Stimulated activated CD8-positive, alpha-beta memory T cell treated with anti-CD3 and anti-CD28 coated beads, Interleukin-7, amount 100 ng/mL, for 24 hours (primary cell): Measurements from ENCODE around the gene NUP153.
A peak's percentile ranks its signal among the peaks of the same experiment; 100 is the strongest.
"Not testable (repeated sequence)": the region's sequence is repeated elsewhere in the genome, so short reads cannot be mapped to it uniquely, and the experiment has no call there.

Experiments
- DNase-seq: peaks from one replicate; pipeline ENCODE4 v3.0.0-alpha.2; 2020; ENCODE audit warnings: low read depth

Gene NUP153

DNA sequence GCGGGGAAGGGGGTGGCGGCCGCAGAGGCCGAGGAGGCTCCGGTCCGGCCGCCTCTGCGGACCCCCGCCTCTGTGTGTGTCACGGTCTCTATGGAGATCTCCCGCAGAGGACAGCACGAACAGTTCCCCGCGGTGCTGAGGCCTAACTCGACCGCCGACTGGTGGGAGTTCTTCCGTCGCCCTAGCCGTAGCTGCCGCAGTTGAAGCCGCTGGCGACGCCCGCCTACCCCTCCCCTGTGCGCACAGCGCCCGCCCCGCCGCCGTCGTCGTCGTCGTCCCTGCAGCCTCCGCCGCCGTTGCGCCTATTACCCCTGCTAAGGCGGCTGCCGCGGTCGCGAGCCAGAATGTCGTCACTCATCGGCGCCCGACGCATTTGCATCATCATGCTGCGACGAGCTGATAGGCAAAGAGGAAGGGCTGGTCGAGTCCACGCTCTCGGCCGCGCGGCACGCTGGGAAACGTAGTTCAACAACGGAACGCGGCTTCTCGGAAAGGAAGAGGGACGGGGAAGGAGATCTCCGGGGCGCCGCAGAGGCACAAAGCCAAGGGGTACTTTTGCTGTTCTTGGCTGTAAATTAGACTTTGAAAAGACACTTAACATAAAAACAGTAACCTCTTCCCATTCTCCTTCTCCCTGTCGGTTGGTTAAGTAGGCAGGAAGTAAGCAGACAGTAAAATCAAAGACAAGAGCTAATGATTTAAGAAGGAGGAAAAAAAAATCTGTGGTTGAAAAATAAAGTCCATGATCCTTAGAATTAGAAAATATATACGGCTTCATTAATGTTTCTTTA lies at the start of gene NUP153:
Gene NUP153, minus strand, starts transcription at position 346 of the 791 bp plus-strand sequence. CDS start 538 bp downstream, outside the sequence.
- peak; percentile 100 for DNase-seq

DNA sequence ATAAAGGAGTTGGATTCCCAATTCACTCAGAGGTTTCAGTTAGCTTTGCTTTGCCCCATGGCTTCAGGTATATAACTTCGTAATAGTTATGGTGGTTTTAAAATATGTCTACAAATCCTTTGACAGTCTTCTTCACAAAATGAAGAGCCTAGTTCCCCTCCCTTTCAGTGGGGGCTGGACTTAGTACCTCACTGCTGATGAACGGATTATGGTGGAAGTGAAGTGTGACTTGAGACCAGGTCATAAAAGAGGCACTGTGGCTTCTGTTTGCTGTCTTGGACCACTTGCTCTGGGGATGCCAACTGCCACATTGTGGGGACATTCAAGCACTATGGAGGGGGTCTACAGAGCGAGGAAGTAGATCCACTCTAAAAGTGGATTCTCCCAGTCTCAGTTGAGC lies 47.5 kb upstream of the NUP153 start:
- no peak for DNase-seq

GRCh38 chr6:17745324-17745723 lies 38.6 kb upstream of the NUP153 start:
- not testable (repeated sequence) for DNase-seq

- DNase-seq: not testable (repeated sequence)
These were observed 38.1 kb upstream of the NUP153 start for GRCh38 chr6:17744757-17745308.

GRCh38 chr6:17744019-17744756 lies 37.5 kb upstream of the NUP153 start:
- DNase-seq: no peak

- DNase-seq: no peak
These were observed 34.8 kb upstream of the NUP153 start for GRCh38 chr6:17741507-17741906.

GRCh38 chr6:17740559-17741220 lies 34.0 kb upstream of the NUP153 start:
- no peak for DNase-seq

GRCh38 chr6:17737704-17738252 lies 31.1 kb upstream of the NUP153 start:
- DNase-seq: no peak

GRCh38 chr6:17735311-17735710 lies 28.6 kb upstream of the NUP153 start:
- not testable (repeated sequence) for DNase-seq

GRCh38 chr6:17730078-17730704 lies 23.5 kb upstream of the NUP153 start:
- no peak for DNase-seq

DNA sequence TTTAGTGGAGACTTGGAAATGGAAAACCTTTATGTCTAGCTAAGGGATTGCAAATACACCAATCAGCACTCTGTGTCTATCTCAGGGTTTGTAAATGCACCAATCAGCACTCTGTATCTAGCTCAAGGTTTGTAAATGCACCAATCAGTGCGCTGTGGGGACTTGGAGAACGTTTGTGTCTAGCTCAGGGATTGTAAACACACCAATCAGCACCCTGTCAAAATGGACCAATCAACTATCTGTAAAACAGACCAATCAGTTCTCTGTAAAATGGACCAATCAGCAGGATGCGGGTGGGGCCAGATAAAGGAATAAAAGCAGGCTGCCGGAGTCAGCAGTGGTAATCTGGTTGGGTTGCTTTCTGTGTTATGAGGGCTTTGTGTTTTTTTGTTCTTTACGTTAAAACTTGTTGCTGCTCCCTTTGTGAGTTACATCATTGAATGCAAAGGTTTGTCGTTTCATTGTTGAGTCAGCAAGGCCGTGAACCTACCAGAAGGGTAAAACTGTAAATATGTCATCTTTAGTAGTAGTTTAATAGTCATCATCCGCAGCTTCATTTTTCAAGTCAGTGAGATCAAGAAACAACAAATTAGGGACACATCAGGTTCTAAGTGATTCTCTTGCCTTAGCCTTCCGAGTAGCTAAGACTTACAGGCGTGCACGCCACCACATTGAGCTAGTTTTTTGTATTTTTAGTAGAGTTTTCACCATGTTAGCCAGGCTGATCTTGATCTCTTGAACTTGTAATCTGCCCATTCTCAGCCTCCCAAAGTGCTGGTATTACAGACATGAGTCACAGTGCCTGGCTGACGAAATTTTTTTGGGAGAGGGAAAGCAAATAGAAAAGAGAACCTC lies 22.7 kb upstream of the NUP153 start:
- no peak for DNase-seq

DNA sequence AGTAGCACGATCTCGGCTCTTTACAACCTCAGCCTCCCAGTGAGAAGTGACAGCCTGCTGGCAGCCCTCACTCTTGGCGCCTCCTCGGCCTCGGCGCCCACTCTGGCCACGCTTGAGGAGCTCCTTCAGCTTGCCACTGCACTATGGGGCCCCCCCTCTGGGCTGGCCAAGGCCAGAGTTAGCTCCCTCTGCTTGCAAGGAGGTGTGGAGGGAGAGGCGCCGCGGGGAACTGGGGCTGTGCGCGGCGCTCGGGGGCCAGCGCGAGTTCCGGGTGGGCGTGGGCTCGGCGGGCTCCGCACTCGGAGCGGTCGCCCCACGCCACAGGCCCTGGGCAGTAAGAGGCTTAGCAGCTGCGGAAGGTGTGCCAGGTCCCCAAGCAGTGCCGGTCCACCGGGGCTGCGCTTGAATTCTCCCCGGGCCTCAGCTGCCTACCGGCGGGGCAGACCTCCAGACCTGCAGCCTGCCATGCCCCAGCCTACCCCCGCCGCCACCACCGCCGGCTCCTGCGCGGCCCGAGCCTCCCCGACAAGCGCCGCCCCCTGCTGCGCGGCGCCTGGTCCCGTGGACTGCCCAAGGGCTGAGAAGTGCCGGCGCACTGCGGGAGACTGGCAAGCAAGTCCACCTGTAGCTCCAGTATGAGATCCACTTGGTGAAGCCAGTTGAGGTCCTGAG lies 22.0 kb upstream of the NUP153 start:
- no peak for DNase-seq

DNA sequence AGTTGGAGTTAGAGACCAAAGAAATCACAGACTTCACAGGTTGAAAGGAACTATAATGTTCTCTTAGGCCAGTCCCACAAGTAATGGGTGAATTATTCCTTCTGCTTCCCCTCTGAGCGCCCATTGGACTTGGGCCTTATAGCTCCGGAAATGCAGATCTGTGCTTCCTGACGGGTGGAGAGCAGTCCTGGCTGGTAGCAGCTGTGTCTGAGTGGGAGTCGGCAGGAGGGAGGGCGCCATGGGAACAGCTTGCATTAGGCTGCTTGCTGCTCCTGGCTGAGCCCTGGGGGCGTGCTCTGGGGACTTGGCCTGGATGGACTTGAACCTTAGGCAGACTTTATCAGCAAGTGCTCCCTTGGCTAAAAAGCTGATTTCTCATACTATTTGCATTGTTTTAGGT lies 18.4 kb upstream of the NUP153 start:
- no peak for DNase-seq

GRCh38 chr6:17724341-17724740 lies 17.6 kb upstream of the NUP153 start:
- no peak for DNase-seq

DNA sequence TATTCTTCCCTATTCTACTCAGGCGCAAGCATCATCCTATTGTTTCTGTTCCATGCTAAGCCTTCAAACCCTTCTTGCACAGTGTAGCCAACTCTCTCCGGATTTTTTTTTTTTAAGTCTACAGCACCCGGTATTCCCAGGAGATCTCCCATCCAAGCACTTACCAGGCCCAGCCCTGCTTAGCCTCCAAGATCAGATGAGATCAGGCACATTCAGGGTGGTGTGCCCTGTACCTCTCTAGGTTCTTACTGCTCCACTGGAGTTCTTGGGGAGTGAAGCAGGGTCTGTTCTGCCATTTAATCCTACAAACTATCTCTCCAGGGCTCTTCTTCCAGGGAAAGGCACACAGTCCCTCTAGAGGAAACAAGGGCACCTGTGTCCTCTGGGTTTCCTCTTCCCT lies 14.9 kb upstream of the NUP153 start:
- DNase-seq: no peak

DNA sequence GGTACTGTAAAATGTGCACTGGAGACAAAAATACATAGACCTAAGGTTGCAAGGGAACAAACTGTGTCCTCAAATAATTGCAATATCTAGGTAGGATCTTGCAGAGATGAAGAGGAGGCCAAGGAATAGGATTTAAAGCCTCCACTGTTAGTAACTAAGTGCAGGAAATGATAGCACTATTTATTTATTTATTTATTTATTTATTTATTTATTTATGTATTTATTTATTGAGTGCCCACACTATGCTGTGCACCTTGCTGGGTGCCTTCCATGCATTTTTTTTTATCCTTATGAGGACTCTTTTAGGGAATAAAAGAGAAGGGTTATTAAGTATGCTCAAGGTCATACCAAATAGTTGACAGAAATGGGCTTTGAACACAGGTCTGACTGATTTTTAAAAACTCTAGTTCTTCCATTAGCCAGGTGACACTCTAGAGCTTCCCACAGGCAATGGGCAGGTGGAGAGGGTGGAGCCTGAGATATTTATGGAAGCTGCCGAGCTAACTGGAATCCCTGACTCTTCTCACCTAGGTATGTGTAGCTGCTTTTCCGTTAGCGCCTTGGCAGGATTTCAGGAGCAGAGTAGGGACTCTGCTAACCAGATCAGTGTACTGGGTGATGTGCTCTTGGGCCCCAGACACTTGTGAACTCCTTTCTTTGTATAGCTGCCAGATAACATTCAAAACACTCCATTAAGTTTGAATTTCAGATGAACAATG lies 12.8 kb upstream of the NUP153 start:
- no peak for DNase-seq

- no peak for DNase-seq
These were observed 9.5 kb upstream of the NUP153 start for GRCh38 chr6:17716221-17716620.

DNA sequence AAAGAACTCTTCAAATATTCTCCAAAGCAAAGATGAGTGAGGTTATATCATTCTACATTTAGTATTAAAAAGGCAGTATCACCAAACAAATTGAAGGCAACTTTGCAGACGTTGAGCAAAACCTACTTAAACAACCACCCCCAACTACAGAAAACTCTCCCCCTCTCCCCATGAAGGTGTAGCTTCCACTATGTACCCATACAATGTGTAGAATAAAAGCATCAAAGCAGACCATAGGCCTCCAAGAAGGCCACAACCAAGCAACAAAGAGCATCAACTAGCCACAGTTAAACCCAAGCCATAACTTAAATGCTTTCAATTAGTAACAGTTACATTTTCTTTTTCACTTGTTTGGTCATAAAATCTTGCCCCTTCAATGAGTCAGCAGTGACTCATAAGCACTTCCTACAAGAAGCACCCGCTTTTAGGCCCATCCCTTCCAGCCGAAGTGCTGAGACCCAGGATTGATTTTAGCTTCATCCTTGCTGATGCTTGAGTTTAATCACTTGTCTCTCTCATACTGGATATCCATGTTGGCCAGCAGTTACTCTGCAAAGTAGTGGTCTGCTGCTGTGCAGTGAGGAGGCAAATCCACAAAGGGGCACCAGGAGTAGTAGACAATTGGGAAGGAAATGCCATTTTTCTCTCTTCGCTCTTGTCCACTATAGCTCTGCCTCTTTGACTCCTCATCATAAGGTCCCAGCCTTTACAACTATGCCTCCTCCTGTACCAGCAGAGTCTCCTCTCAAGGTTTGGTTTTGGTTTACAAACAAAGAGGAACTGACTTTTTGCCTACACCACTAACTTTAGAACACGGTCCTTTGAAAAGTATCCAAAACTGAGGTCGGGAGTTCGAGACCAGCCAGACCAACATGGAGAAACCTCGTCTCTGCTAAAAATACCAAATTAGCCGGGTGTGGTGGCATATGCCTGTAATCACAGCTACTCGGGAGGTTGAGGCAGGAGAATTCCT lies 8.4 kb upstream of the NUP153 start:
- no peak for DNase-seq
